ENCODE results near the gene HNF4A. TPM values are rescaled to one million over a fixed set of nuclear protein-coding genes. Genes with fewer than 3 reads are reported as not detected.

The HNF4A gene
- total RNA-seq, 1 donor from 2014 or later: not detected

GRCh38 chr20:44454306-44454963, 98.9 kb downstream of the HNF4A start:
- DNase-seq (ENCODE audit: low read depth): no peak
- TF ChIP-seq, protein P1, sequence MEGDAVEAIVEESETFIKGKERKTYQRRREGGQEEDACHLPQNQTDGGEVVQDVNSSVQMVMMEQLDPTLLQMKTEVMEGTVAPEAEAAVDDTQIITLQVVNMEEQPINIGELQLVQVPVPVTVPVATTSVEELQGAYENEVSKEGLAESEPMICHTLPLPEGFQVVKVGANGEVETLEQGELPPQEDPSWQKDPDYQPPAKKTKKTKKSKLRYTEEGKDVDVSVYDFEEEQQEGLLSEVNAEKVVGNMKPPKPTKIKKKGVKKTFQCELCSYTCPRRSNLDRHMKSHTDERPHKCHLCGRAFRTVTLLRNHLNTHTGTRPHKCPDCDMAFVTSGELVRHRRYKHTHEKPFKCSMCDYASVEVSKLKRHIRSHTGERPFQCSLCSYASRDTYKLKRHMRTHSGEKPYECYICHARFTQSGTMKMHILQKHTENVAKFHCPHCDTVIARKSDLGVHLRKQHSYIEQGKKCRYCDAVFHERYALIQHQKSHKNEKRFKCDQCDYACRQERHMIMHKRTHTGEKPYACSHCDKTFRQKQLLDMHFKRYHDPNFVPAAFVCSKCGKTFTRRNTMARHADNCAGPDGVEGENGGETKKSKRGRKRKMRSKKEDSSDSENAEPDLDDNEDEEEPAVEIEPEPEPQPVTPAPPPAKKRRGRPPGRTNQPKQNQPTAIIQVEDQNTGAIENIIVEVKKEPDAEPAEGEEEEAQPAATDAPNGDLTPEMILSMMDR (conservative IDR thresholded peaks at IDR 0.05; ENCODE audit: low read depth, low read length): no peak
- H3K4me3 ChIP-seq (ENCODE audit: low read depth, low read length): no peak overlapping the region

DNA sequence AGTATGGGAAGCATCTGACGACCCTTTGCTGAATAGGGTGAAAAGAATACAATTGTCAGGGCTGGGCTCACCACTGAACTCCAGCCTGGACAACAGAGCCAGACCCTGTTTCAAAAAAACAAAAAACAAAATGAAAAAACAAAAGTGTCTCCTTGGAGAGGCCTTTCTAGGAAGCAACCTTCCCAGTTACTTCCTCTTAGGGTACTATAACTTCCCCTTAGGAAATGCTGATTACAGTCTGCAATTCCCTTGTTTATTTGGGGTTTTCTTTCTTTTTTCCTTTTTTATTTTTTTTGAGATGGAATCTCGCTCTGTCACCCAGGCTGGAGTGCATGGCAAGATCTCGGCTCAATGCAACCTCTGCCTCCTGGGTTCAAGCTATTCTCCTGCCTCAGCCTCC, 99.6 kb downstream of the HNF4A start:
- DNase-seq (ENCODE audit: low read depth): no peak
- H3K4me3 ChIP-seq (ENCODE audit: low read depth, low read length): no peak overlapping the region
- TF ChIP-seq, protein P1 (conservative IDR thresholded peaks at IDR 0.05; ENCODE audit: low read depth, low read length): no peak

GRCh38 chr20:44456611-44457010, 101.1 kb downstream of the HNF4A start:
- no peak for DNase-seq (ENCODE audit: low read depth)
- TF ChIP-seq, protein P1 (conservative IDR thresholded peaks at IDR 0.05; ENCODE audit: low read depth, low read length): no peak
- H3K4me3 ChIP-seq (ENCODE audit: low read depth, low read length): no peak overlapping the region

GRCh38 chr20:44457016-44457415, 101.5 kb downstream of the HNF4A start:
- TF ChIP-seq, protein P1 (conservative IDR thresholded peaks at IDR 0.05; ENCODE audit: low read depth, low read length): no peak
- DNase-seq (ENCODE audit: low read depth): no peak
- H3K4me3 ChIP-seq (ENCODE audit: low read depth, low read length): no peak overlapping the region

DNA sequence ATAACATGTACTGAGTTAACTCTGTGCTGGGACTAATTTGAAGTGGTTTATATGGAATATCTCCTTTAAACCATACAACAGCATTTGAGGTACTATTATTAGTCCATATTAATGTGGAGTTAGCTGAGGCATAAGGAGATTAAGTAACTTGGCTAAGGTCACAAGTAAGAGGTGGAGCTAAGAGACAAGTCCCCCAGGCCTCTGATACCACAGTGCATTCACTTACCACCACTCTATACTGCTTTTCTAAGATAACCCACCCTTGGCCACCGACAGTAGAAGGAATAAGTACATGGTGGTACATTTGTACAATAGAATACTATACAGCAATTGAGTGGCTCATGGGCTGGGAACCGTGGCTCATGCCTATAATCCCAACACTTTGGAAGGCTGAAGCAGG, 103.8 kb downstream of the HNF4A start:
- no peak overlapping the region for H3K4me3 ChIP-seq (ENCODE audit: low read depth, low read length)
- TF ChIP-seq, protein P1 (conservative IDR thresholded peaks at IDR 0.05; ENCODE audit: low read depth, low read length): no peak
- DNase-seq (ENCODE audit: low read depth): no peak

DNA sequence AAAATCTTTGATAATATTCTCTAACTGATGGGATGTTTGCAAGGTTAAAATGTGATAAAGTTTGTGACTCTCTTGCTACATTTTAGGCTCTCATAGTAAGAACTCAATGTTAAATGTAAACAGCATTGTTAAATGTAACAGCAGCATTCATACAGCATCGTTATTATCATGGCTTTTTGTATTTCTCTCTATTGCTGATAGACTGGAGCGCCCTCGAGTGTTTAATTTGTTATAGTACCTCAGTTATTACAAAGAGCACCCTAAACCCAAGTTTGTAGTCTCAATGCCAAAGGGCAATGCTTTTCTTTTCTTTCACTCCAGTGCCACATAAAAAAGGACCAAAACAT, 105.3 kb downstream of the HNF4A start:
- TF ChIP-seq, protein P1 (conservative IDR thresholded peaks at IDR 0.05; ENCODE audit: low read depth, low read length): peak; percentile 65
- DNase-seq (ENCODE audit: low read depth): no peak
- H3K4me3 ChIP-seq (ENCODE audit: low read depth, low read length): no peak overlapping the region

DNA sequence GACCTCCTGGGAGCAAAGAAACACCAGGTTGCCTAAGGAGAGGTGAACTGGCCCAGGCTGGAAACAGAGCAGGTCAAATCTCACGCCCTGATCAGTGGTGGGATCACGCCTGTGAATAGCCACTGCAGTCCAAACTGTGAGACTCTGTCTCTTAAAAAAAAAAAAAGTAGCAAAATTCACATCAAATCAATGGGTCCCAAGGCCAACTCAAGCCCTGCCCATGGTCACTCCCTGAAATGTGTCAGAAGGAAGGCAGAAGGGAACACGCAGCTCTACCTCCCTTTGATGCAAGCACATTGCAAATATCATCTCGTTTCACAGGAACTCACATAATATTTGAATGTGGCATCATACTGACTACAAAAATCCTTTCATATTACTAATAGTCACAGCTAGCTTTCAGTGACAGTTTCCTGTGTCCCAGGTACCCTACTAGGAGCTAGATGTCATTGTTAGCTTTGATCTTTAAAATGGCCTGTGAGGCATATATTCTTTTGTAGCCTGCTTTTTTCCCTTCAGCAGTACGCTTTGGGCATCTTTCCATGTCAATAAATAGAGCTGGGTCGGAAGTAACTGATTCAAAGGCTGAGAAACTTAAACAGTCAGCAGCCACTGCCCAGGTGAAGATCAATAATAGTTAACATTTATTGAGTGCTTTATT, 105.8 kb downstream of the HNF4A start:
- no peak for DNase-seq (ENCODE audit: low read depth)
- TF ChIP-seq, protein P1 (conservative IDR thresholded peaks at IDR 0.05; ENCODE audit: low read depth, low read length): no peak
- H3K4me3 ChIP-seq (ENCODE audit: low read depth, low read length): no peak overlapping the region

All from epithelial cell of proximal tubule (primary cell).